Activated naive CD4-positive, alpha-beta T cell treated with anti-CD3 and anti-CD28 coated beads, Interleukin-2, amount 50 U/mL, for 16 hours (primary cell): ENCODE measurements around the gene USP6NL.
"Not testable (repeated sequence)": the region's sequence is repeated elsewhere in the genome, so short reads cannot be mapped to it uniquely, and the experiment has no call there.

Source experiments
- DNase-seq: peaks from one replicate; pipeline ENCODE4 v3.0.0-alpha.2; 2020

USP6NL gene

GRCh38 chr10:11611248-11612020 is at the start of gene USP6NL:
Gene USP6NL, minus strand, starts transcription at chr10:11611650. Its CDS starts 14,016 bp downstream, at chr10:11597634.
- peak; percentile 65 for DNase-seq

GRCh38 chr10:11658801-11659368 is 47.4 kb upstream of the USP6NL start:
- no peak for DNase-seq

- no peak for DNase-seq
These were observed 44.4 kb upstream of the USP6NL start for GRCh38 chr10:11655836-11656235.

- DNase-seq: no peak
These were observed 43.2 kb upstream of the USP6NL start for GRCh38 chr10:11654659-11655058.

- no peak for DNase-seq
These were observed 42.5 kb upstream of the USP6NL start for GRCh38 chr10:11653758-11654471.

- no peak for DNase-seq
These were observed 36.2 kb upstream of the USP6NL start for GRCh38 chr10:11647676-11648075.

- DNase-seq: no peak
These were observed 35.0 kb upstream of the USP6NL start for GRCh38 chr10:11646450-11646849.

GRCh38 chr10:11643039-11643438 is 31.6 kb upstream of the USP6NL start:
- no peak for DNase-seq

GRCh38 chr10:11642566-11642965 is 31.1 kb upstream of the USP6NL start:
- no peak for DNase-seq

GRCh38 chr10:11639849-11640764 is 28.7 kb upstream of the USP6NL start:
- DNase-seq: no peak

GRCh38 chr10:11639362-11639761 is 27.9 kb upstream of the USP6NL start:
- no peak for DNase-seq

- no peak for DNase-seq
These were observed 26.7 kb upstream of the USP6NL start for GRCh38 chr10:11638055-11638698.

- DNase-seq: no peak
These were observed 25.4 kb upstream of the USP6NL start for GRCh38 chr10:11636697-11637303.

GRCh38 chr10:11631890-11632587 is 20.6 kb upstream of the USP6NL start:
- peak; percentile 28 for DNase-seq

- no peak for DNase-seq
These were observed 19.8 kb upstream of the USP6NL start for GRCh38 chr10:11631291-11631690.

GRCh38 chr10:11629731-11630130 is 18.3 kb upstream of the USP6NL start:
- DNase-seq: no peak

- DNase-seq: not testable (repeated sequence)
These were observed 16.5 kb upstream of the USP6NL start for GRCh38 chr10:11627941-11628340.

GRCh38 chr10:11626071-11626470 is 14.6 kb upstream of the USP6NL start:
- no peak for DNase-seq

GRCh38 chr10:11625019-11625735 is 13.7 kb upstream of the USP6NL start:
- DNase-seq: no peak

- DNase-seq: no peak
These were observed 5.8 kb upstream of the USP6NL start for GRCh38 chr10:11617233-11617632.

- DNase-seq: no peak
These were observed 4.6 kb upstream of the USP6NL start for GRCh38 chr10:11616021-11616420.
